OCI-LY1 (cell line): Measurements from ENCODE around the gene NCSTN.

Source experiments
- CTCF ChIP-seq: fragments of 200-600 bp; sonication (generic), shearing (Covaris generic); IDR thresholded peaks from 2 replicates; pipeline ENCODE4 v1.5.1; 2017; ENCODE audit warnings: mild to moderate bottlenecking, antibody characterized with exemption, low read length, moderate library complexity, mixed read lengths
- EZH2 ChIP-seq: fragments of 200-600 bp; sonication (generic), shearing (Covaris generic); IDR thresholded peaks from 2 replicates; pipeline ENCODE4 v1.8.0; 2017; ENCODE audit warnings: borderline replicate concordance, mixed run types, mild to moderate bottlenecking, antibody characterized with exemption, low read length, moderate library complexity, mixed read lengths

- TF ChIP-seq EZH2: no peak
- no peak for TF ChIP-seq CTCF
Measured at GRCh38 chr1:160399544-160400222, 56.5 kb downstream of the NCSTN start.
